ENCODE measurements around the gene GNAQ. TPM values are rescaled to one million over a fixed set of nuclear protein-coding genes. Genes with fewer than 3 reads are reported as not detected.
"Not testable (repeated sequence)": the region's sequence is repeated elsewhere in the genome, so short reads cannot be mapped to it uniquely, and the experiment has no call there.

GNAQ gene
- total RNA-seq, 2 donors from 2014 or later, result 9.4 to 22.3 TPM

- peaks cover 0 to 9% of the 10 kb centered on the region in 2 donors for H3K9me3 Mint-ChIP-seq
- no peak overlapping the region for H3K27ac Mint-ChIP-seq
- H3K36me3 Mint-ChIP-seq, result peaks cover 8 to 36% of the 10 kb centered on the region in 2 donors
- no peak for ATAC-seq
- no peak for DNase-seq (ENCODE audit: low spot score in 2 of 2)
These were observed 296.1 kb downstream of the GNAQ start for GRCh38 chr9:77735494-77735893.

- no peak for ATAC-seq
- H3K27ac Mint-ChIP-seq, result no peak overlapping the region
- DNase-seq (ENCODE audit: low spot score in 2 of 2), result no peak
- peaks cover 0 to 16% of the 10 kb centered on the region in 2 donors for H3K9me3 Mint-ChIP-seq
- peaks cover 19 to 42% of the 10 kb centered on the region in 2 donors for H3K36me3 Mint-ChIP-seq
These were observed 299.7 kb downstream of the GNAQ start for GRCh38 chr9:77731930-77732329.

GRCh38 chr9:77731008-77731698 is 300.5 kb downstream of the GNAQ start:
- Mint-ChIP-seq H3K9me3 (peaks cover 0 to 16% of the 10 kb centered on the region in 2 donors), H3K27ac (peak overlapping the region in 1 of 2 donors; percentile 27), H3K36me3 (peaks cover 23 to 43% of the 10 kb centered on the region in 2 donors)
- DNase-seq (ENCODE audit: low spot score in 2 of 2), result no peak
- ATAC-seq, result no peak

GRCh38 chr9:77729177-77729576 is 302.4 kb downstream of the GNAQ start:
- Mint-ChIP-seq H3K36me3 (peaks cover 17 to 30% of the 10 kb centered on the region in 2 donors), H3K27ac (peak overlapping the region; percentile 31 to 50), H3K9me3 (peaks cover 0 to 14% of the 10 kb centered on the region in 2 donors)
- DNase-seq (ENCODE audit: low spot score in 2 of 2) (no peak), ATAC-seq (peak; percentile 53 to 67)

GRCh38 chr9:77726814-77727213 is 304.8 kb downstream of the GNAQ start:
- peaks cover 15 to 34% of the 10 kb centered on the region in 2 donors for H3K36me3 Mint-ChIP-seq
- peaks cover 0 to 13% of the 10 kb centered on the region in 2 donors for H3K9me3 Mint-ChIP-seq
- ATAC-seq, result no peak
- H3K27ac Mint-ChIP-seq, result peak overlapping the region; percentile 80 to 90
- no peak for DNase-seq (ENCODE audit: low spot score in 2 of 2)

- Mint-ChIP-seq H3K36me3 (peaks cover 15 to 34% of the 10 kb centered on the region in 2 donors), H3K9me3 (peaks cover 0 to 13% of the 10 kb centered on the region in 2 donors), H3K27ac (peak overlapping the region; percentile 80 to 96)
- ATAC-seq (no peak), DNase-seq (ENCODE audit: low spot score in 2 of 2) (no peak)
These were observed 305.3 kb downstream of the GNAQ start for GRCh38 chr9:77726289-77726688.

- H3K27ac Mint-ChIP-seq, result peak overlapping the region; percentile 80 to 96
- peak in 1 of 2 donors; percentile 34 for DNase-seq (ENCODE audit: low spot score in 2 of 2)
- H3K36me3 Mint-ChIP-seq, result peaks cover 16 to 34% of the 10 kb centered on the region in 2 donors
- peaks cover 0 to 13% of the 10 kb centered on the region in 2 donors for H3K9me3 Mint-ChIP-seq
- peak; percentile 80 to 86 for ATAC-seq
These were observed 305.8 kb downstream of the GNAQ start for GRCh38 chr9:77725820-77726219.

GRCh38 chr9:77725046-77725694 is 306.4 kb downstream of the GNAQ start:
- ATAC-seq (peak in 1 of 2 donors; percentile 63), DNase-seq (ENCODE audit: low spot score in 2 of 2) (no peak)
- peaks cover 0 to 13% of the 10 kb centered on the region in 2 donors for H3K9me3 Mint-ChIP-seq
- peak overlapping the region; percentile 80 to 96 for H3K27ac Mint-ChIP-seq
- peaks cover 22 to 34% of the 10 kb centered on the region in 2 donors for H3K36me3 Mint-ChIP-seq

GRCh38 chr9:77721156-77721555 is 310.5 kb downstream of the GNAQ start:
- not testable (repeated sequence) for ATAC-seq; DNase-seq (ENCODE audit: low spot score in 2 of 2); H3K9me3 Mint-ChIP-seq; H3K27ac Mint-ChIP-seq
- H3K36me3 Mint-ChIP-seq, result peaks cover 12 to 19% of the 10 kb centered on the region in 2 donors

- Mint-ChIP-seq H3K27ac (peak overlapping the region in 1 of 2 donors; percentile 19), H3K36me3 (peaks cover 12 to 24% of the 10 kb centered on the region in 2 donors), H3K9me3 (peaks cover 0 to 5% of the 10 kb centered on the region in 2 donors)
- ATAC-seq (no peak), DNase-seq (ENCODE audit: low spot score in 2 of 2) (no peak)
These were observed 312.3 kb downstream of the GNAQ start for GRCh38 chr9:77719321-77719720.

- DNase-seq (ENCODE audit: low spot score in 2 of 2); H3K9me3 Mint-ChIP-seq: not testable (repeated sequence)
- peak; percentile 91 for ATAC-seq
- Mint-ChIP-seq H3K36me3 (peaks cover 12 to 19% of the 10 kb centered on the region in 2 donors), H3K27ac (peak overlapping the region; percentile 55 to 77)
These were observed 313.3 kb downstream of the GNAQ start for GRCh38 chr9:77718298-77718640.

- DNase-seq (ENCODE audit: low spot score in 2 of 2); H3K9me3 Mint-ChIP-seq: not testable (repeated sequence)
- Mint-ChIP-seq H3K27ac (peak overlapping the region; percentile 55 to 77), H3K36me3 (peaks cover 14 to 17% of the 10 kb centered on the region in 2 donors)
- ATAC-seq, result peak in 1 of 2 donors; percentile 84
These were observed 313.9 kb downstream of the GNAQ start for GRCh38 chr9:77717608-77718297.

- ATAC-seq, result no peak
- peaks cover 11 to 29% of the 10 kb centered on the region in 2 donors for H3K36me3 Mint-ChIP-seq
- DNase-seq (ENCODE audit: low spot score in 2 of 2), result no peak
- H3K27ac Mint-ChIP-seq, result peak overlapping the region; percentile 3 to 9
- H3K9me3 Mint-ChIP-seq, result peaks cover 12 to 19% of the 10 kb centered on the region in 2 donors
These were observed 317.5 kb downstream of the GNAQ start for GRCh38 chr9:77714077-77714549.

- Mint-ChIP-seq H3K9me3 (peaks cover 21 to 28% of the 10 kb centered on the region in 2 donors), H3K36me3 (peaks cover 20 to 37% of the 10 kb centered on the region in 2 donors), H3K27ac (peak overlapping the region; percentile 72 to 90)
- ATAC-seq (peak; percentile 89 to 93), DNase-seq (ENCODE audit: low spot score in 2 of 2) (no peak)
These were observed 319.0 kb downstream of the GNAQ start for GRCh38 chr9:77712533-77713130.

- no peak for DNase-seq (ENCODE audit: low spot score in 2 of 2)
- H3K36me3 Mint-ChIP-seq, result peaks cover 20 to 42% of the 10 kb centered on the region in 2 donors
- H3K9me3 Mint-ChIP-seq, result peaks cover 25 to 32% of the 10 kb centered on the region in 2 donors
- no peak for ATAC-seq
- H3K27ac Mint-ChIP-seq, result no peak overlapping the region
These were observed 320.5 kb downstream of the GNAQ start for GRCh38 chr9:77710965-77711648.

GRCh38 chr9:77710316-77710715 is 321.3 kb downstream of the GNAQ start:
- DNase-seq (ENCODE audit: low spot score in 2 of 2), result no peak
- H3K36me3 Mint-ChIP-seq, result peaks cover 20 to 42% of the 10 kb centered on the region in 2 donors
- peaks cover 25 to 32% of the 10 kb centered on the region in 2 donors for H3K9me3 Mint-ChIP-seq
- ATAC-seq, result no peak
- H3K27ac Mint-ChIP-seq, result no peak overlapping the region

Measured in activated naive CD4-positive, alpha-beta T cell treated with anti-CD3 and anti-CD28 coated beads, Interleukin-2, amount 50 U/mL, for 72 hours (primary cell).